Activated naive CD4-positive, alpha-beta T cell treated with anti-CD3 and anti-CD28 coated beads, Interleukin-2, amount 50 U/mL, for 24 hours (primary cell): ENCODE results near the gene FERMT2.
A peak's percentile ranks its signal among the peaks of the same experiment; 100 is the strongest.

Experiments used
- H3K27ac Mint-ChIP-seq: one replicate; pipeline ENCODE4 v1.8.0; 2021; ENCODE audit warnings: mild to moderate bottlenecking, mixed read lengths
- H3K27me3 Mint-ChIP-seq: one replicate; pipeline ENCODE4 v1.8.0; 2021; ENCODE audit warnings: mixed read lengths
- H3K36me3 Mint-ChIP-seq: one replicate; pipeline ENCODE4 v1.8.0; 2021; ENCODE audit warnings: mixed read lengths
- H3K4me1 Mint-ChIP-seq: one replicate; pipeline ENCODE4 v1.8.0; 2021; ENCODE audit warnings: mixed read lengths
- H3K4me3 Mint-ChIP-seq: one replicate; pipeline ENCODE4 v1.8.0; 2021; ENCODE audit warnings: mild to moderate bottlenecking, mixed read lengths
- H3K9me3 Mint-ChIP-seq: one replicate; pipeline ENCODE4 v1.8.0; 2021; ENCODE audit warnings: mixed read lengths

The FERMT2 gene

GRCh38 chr14:52898496-52898895, 52.4 kb downstream of the FERMT2 start:
- Mint-ChIP-seq H3K27ac (no peak overlapping the region), H3K4me3 (no peak overlapping the region), H3K36me3 (no peaks in the 10 kb centered on the region), H3K9me3 (no peaks in the 10 kb centered on the region), H3K27me3 (peaks cover 4% of the 10 kb centered on the region), H3K4me1 (peaks cover 7% of the 10 kb centered on the region)

GRCh38 chr14:52895000-52895399, 55.9 kb downstream of the FERMT2 start:
- peaks cover 7% of the 10 kb centered on the region for H3K4me1 Mint-ChIP-seq
- no peaks in the 10 kb centered on the region for H3K36me3 Mint-ChIP-seq
- H3K27ac Mint-ChIP-seq: peak overlapping the region; percentile 4
- peaks cover 4% of the 10 kb centered on the region for H3K27me3 Mint-ChIP-seq
- no peaks in the 10 kb centered on the region for H3K9me3 Mint-ChIP-seq
- no peak overlapping the region for H3K4me3 Mint-ChIP-seq

- H3K27me3 Mint-ChIP-seq: peaks cover 4% of the 10 kb centered on the region
- H3K9me3 Mint-ChIP-seq: no peaks in the 10 kb centered on the region
- no peak overlapping the region for H3K4me3 Mint-ChIP-seq
- H3K4me1 Mint-ChIP-seq: peaks cover 7% of the 10 kb centered on the region
- no peak overlapping the region for H3K27ac Mint-ChIP-seq
- no peaks in the 10 kb centered on the region for H3K36me3 Mint-ChIP-seq
These were observed 59.0 kb downstream of the FERMT2 start for GRCh38 chr14:52891800-52892199.

GRCh38 chr14:52888839-52889838, 61.7 kb downstream of the FERMT2 start:
- Mint-ChIP-seq H3K27ac (no peak overlapping the region), H3K36me3 (no peaks in the 10 kb centered on the region), H3K9me3 (no peaks in the 10 kb centered on the region), H3K27me3 (no peaks in the 10 kb centered on the region), H3K4me1 (no peaks in the 10 kb centered on the region), H3K4me3 (no peak overlapping the region)

- Mint-ChIP-seq H3K9me3 (no peaks in the 10 kb centered on the region), H3K36me3 (no peaks in the 10 kb centered on the region), H3K27ac (no peak overlapping the region), H3K4me1 (no peaks in the 10 kb centered on the region), H3K27me3 (no peaks in the 10 kb centered on the region), H3K4me3 (no peak overlapping the region)
These were observed 62.7 kb downstream of the FERMT2 start for GRCh38 chr14:52888159-52888558.

- Mint-ChIP-seq H3K36me3 (no peaks in the 10 kb centered on the region), H3K27me3 (no peaks in the 10 kb centered on the region), H3K4me1 (no peaks in the 10 kb centered on the region), H3K27ac (no peak overlapping the region), H3K4me3 (no peak overlapping the region), H3K9me3 (no peaks in the 10 kb centered on the region)
These were observed 65.6 kb downstream of the FERMT2 start for GRCh38 chr14:52885230-52885629.

GRCh38 chr14:52883658-52884057, 67.2 kb downstream of the FERMT2 start:
- Mint-ChIP-seq H3K9me3 (no peaks in the 10 kb centered on the region), H3K4me1 (no peaks in the 10 kb centered on the region), H3K27ac (no peak overlapping the region)

GRCh38 chr14:52882824-52883223, 68.0 kb downstream of the FERMT2 start:
- H3K36me3 Mint-ChIP-seq: no peaks in the 10 kb centered on the region
- no peak overlapping the region for H3K4me3 Mint-ChIP-seq
- no peaks in the 10 kb centered on the region for H3K27me3 Mint-ChIP-seq
- H3K9me3 Mint-ChIP-seq: no peaks in the 10 kb centered on the region
- H3K27ac Mint-ChIP-seq: no peak overlapping the region
- no peaks in the 10 kb centered on the region for H3K4me1 Mint-ChIP-seq

More at GRCh38 chr14:52883658-52884057, 67.2 kb downstream of the FERMT2 start:
- H3K4me3 Mint-ChIP-seq: no peak overlapping the region
- H3K36me3 Mint-ChIP-seq: no peaks in the 10 kb centered on the region
- no peaks in the 10 kb centered on the region for H3K27me3 Mint-ChIP-seq

- H3K36me3 Mint-ChIP-seq: no peaks in the 10 kb centered on the region
- no peaks in the 10 kb centered on the region for H3K27me3 Mint-ChIP-seq
- no peak overlapping the region for H3K4me3 Mint-ChIP-seq
- no peaks in the 10 kb centered on the region for H3K4me1 Mint-ChIP-seq
- H3K27ac Mint-ChIP-seq: no peak overlapping the region
- H3K9me3 Mint-ChIP-seq: no peaks in the 10 kb centered on the region
These were observed 70.9 kb downstream of the FERMT2 start for GRCh38 chr14:52879958-52880357.

GRCh38 chr14:52878946-52879345, 71.9 kb downstream of the FERMT2 start:
- Mint-ChIP-seq H3K4me1 (no peaks in the 10 kb centered on the region), H3K36me3 (no peaks in the 10 kb centered on the region), H3K4me3 (no peak overlapping the region), H3K9me3 (no peaks in the 10 kb centered on the region), H3K27me3 (no peaks in the 10 kb centered on the region), H3K27ac (no peak overlapping the region)

GRCh38 chr14:52878469-52878868, 72.4 kb downstream of the FERMT2 start:
- no peaks in the 10 kb centered on the region for H3K27me3 Mint-ChIP-seq
- no peaks in the 10 kb centered on the region for H3K9me3 Mint-ChIP-seq

GRCh38 chr14:52877628-52878027, 73.2 kb downstream of the FERMT2 start:
- no peaks in the 10 kb centered on the region for H3K4me1 Mint-ChIP-seq

More at GRCh38 chr14:52878469-52878868, 72.4 kb downstream of the FERMT2 start:
- Mint-ChIP-seq H3K36me3 (no peaks in the 10 kb centered on the region), H3K27ac (no peak overlapping the region), H3K4me1 (no peaks in the 10 kb centered on the region), H3K4me3 (no peak overlapping the region)

GRCh38 chr14:52876806-52877205, 74.0 kb downstream of the FERMT2 start:
- Mint-ChIP-seq H3K4me3 (no peak overlapping the region), H3K9me3 (no peaks in the 10 kb centered on the region), H3K36me3 (no peaks in the 10 kb centered on the region), H3K4me1 (no peaks in the 10 kb centered on the region), H3K27ac (no peak overlapping the region), H3K27me3 (no peaks in the 10 kb centered on the region)

More at GRCh38 chr14:52877628-52878027, 73.2 kb downstream of the FERMT2 start:
- no peaks in the 10 kb centered on the region for H3K27me3 Mint-ChIP-seq
- H3K36me3 Mint-ChIP-seq: no peaks in the 10 kb centered on the region
- H3K4me3 Mint-ChIP-seq: no peak overlapping the region
- no peak overlapping the region for H3K27ac Mint-ChIP-seq
- no peaks in the 10 kb centered on the region for H3K9me3 Mint-ChIP-seq

- H3K36me3 Mint-ChIP-seq: no peaks in the 10 kb centered on the region
- no peaks in the 10 kb centered on the region for H3K9me3 Mint-ChIP-seq
- no peaks in the 10 kb centered on the region for H3K4me1 Mint-ChIP-seq
- no peaks in the 10 kb centered on the region for H3K27me3 Mint-ChIP-seq
- no peak overlapping the region for H3K4me3 Mint-ChIP-seq
- H3K27ac Mint-ChIP-seq: no peak overlapping the region
These were observed 74.5 kb downstream of the FERMT2 start for GRCh38 chr14:52876311-52876710.

- H3K4me1 Mint-ChIP-seq: no peaks in the 10 kb centered on the region
- H3K9me3 Mint-ChIP-seq: no peaks in the 10 kb centered on the region
- no peaks in the 10 kb centered on the region for H3K36me3 Mint-ChIP-seq
- no peak overlapping the region for H3K27ac Mint-ChIP-seq
- H3K4me3 Mint-ChIP-seq: no peak overlapping the region
- H3K27me3 Mint-ChIP-seq: no peaks in the 10 kb centered on the region
These were observed 75.1 kb downstream of the FERMT2 start for GRCh38 chr14:52875707-52876106.

- Mint-ChIP-seq H3K4me3 (no peak overlapping the region), H3K4me1 (no peaks in the 10 kb centered on the region), H3K36me3 (no peaks in the 10 kb centered on the region), H3K9me3 (no peaks in the 10 kb centered on the region), H3K27me3 (no peaks in the 10 kb centered on the region), H3K27ac (no peak overlapping the region)
These were observed 76.5 kb downstream of the FERMT2 start for GRCh38 chr14:52874389-52874788.
